Measurements from ENCODE around the gene CATSPER3.

DNA sequence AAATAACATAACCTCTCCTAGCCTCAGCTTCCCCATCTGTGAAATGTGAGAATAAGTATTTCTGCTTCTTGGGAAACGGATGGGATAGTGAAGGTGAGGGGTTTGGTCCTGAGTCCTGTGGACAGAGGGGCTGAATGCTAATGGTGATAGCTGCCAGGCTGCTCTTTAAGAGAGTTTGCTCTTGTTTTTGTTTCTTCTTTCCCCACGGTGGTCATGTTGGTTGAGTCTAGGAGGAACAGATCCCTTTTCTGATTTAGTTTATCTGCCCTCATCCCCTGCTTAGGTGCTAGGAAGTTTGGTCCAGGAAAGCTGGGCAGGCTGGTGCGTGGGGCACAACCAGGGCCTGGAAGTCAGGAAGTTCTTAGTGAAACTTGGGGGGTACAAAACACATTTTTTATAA is 74.0 kb downstream of the CATSPER3 start:
- TF ChIP-seq, protein P1, sequence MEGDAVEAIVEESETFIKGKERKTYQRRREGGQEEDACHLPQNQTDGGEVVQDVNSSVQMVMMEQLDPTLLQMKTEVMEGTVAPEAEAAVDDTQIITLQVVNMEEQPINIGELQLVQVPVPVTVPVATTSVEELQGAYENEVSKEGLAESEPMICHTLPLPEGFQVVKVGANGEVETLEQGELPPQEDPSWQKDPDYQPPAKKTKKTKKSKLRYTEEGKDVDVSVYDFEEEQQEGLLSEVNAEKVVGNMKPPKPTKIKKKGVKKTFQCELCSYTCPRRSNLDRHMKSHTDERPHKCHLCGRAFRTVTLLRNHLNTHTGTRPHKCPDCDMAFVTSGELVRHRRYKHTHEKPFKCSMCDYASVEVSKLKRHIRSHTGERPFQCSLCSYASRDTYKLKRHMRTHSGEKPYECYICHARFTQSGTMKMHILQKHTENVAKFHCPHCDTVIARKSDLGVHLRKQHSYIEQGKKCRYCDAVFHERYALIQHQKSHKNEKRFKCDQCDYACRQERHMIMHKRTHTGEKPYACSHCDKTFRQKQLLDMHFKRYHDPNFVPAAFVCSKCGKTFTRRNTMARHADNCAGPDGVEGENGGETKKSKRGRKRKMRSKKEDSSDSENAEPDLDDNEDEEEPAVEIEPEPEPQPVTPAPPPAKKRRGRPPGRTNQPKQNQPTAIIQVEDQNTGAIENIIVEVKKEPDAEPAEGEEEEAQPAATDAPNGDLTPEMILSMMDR (IDR thresholded peaks at IDR 0.05; ENCODE audit: insufficient read depth, low read depth, low read length): no peak
- TF ChIP-seq EZH2 (IDR thresholded peaks at IDR 0.05; ENCODE audit: insufficient read depth, low read length): no peak

All from astrocyte (in vitro differentiated cells and primary cell).